ENCODE measurements around the gene LRIG1. TPM values are rescaled to one million over a fixed set of nuclear protein-coding genes. Genes with fewer than 3 reads are reported as not detected.

LRIG1 gene
- total RNA-seq, 1 donor from 2014 or later: 10.9 TPM

DNA sequence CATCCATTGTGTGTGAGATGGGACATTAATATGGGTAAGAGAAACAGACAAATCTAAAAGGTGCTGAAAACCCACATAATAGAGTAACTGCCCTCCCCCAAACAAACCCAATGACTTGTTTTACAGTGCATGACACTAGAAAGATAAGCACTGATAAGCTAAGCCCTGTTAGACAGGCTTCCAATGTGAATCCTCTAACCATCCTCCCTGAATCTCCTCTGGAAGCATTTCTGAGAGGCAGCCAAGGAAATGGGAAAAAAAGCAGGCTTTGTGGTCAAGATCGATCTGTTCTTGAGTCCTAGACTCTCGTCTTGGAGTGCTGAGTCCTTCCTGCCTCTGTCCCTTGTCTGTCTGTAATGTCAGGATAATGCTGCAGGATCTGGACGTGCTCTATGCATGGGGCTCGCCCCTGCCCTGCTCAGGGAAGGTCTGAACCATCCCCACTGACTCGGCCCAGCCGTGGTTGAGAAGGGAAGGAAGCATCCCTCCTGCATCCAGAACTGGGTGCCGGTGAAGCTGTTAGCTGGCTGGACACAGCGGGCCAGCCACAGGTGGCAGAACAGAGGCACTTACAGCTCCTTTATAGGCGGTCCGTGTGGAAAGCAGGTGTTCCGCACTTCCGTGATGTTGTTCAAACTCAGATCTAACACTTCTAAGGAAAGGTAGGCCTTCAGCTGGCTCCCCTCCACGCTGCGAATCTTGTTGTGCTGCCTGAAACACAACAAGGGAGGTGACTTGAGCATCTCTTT lies 84.1 kb downstream of the LRIG1 start:
- ATAC-seq: no peak

- no peak for ATAC-seq
Measured at GRCh38 chr3:66415867-66416428, 84.9 kb downstream of the LRIG1 start.

DNA sequence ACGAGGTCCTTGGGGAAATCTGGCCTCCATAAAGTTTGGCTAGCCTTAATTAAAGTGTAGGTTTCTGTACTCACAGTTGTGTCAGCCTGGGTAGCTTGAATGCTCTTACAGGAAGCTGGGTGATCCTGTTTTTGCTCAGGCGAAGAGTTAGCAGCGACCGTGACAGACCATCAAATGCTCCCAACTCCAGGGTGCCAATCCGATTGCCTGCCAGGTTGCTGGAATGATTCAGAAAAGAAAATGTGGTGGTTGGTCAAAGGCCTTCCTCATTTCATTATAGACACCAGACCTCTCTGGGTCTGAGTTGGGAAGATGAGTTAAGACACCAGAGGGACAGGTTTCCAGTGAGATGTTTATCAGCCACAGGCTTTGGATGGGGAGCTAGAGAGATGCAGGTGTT lies 86.0 kb downstream of the LRIG1 start:
- no peak for ATAC-seq

DNA sequence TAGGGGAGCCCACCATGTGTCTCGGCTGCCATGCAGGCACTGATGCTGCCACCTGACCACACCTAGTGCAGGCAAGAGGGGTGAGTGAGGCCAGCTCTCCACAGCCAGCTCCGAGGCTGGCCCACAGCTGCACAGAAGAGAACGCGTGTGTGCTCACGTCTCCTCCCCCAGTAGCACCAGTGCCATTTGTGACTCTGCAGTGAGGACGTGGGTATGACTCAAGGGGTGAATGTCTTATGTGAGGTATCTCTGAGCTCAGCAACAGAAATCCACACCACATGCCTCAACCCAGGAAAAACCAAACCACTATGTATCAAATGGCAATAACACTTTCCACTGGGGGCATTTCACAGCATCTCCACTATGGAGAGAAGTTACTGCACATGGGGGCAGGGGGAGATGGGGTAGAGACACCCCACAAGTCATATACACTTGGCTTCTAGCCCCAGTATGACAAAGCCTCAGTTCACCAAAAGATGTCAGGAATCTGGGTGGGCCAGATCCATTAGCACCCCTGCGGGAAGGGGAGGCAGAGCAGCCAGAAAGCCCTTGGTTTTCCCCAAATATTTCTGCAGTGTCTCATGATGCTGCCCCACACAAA lies 87.6 kb downstream of the LRIG1 start:
- no peak for ATAC-seq

DNA sequence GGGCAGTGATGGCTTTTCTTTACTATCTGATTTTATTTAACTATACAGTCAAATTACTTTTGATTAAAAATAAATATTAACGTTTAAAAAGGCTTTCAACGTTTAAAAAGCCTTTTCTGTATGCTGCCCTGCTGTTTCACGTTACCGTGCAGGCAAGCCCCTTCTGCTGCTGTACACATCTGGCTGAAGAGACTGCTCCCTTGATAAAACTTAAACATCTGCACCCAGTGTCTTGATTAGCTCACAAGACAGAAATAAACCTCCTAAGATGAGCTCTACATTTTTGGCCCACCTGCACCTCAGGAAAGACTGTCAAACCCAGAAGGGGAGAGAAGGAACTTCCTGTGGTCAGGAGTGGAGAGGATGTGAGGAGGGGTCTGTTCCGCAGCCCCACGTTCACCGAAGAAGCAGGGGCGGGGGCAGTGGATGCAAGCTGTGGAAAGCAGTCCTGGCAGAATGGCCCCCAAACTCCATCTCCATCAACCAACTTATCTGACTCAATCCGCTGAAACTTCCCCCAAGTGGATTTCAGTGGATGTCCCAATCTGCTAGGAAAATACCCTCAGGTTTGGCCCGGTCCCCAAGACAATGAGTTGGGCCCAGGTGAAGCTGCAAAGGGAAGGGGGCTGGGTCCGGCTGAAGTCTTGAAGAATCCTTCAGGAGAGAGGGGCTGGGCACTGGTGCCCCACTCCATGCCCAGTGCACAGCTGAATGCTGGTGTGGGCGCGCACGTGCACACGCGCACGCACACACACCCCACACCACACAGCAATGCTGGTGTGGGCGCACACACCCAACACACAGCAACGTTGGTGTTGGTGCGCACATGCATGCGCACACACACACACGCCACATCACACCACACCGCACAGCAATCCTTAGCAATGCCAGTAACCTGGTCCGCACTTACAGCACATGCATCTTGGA lies 88.6 kb downstream of the LRIG1 start:
- no peak for ATAC-seq

GRCh38 chr3:66411474-66411873 lies 89.3 kb downstream of the LRIG1 start:
- no peak for ATAC-seq

GRCh38 chr3:66410976-66411375 lies 89.8 kb downstream of the LRIG1 start:
- no peak for ATAC-seq

- no peak for ATAC-seq
Measured at GRCh38 chr3:66409771-66410754, 90.8 kb downstream of the LRIG1 start.

- peak; percentile 82 for ATAC-seq
Measured at GRCh38 chr3:66407611-66408218, 93.1 kb downstream of the LRIG1 start.

DNA sequence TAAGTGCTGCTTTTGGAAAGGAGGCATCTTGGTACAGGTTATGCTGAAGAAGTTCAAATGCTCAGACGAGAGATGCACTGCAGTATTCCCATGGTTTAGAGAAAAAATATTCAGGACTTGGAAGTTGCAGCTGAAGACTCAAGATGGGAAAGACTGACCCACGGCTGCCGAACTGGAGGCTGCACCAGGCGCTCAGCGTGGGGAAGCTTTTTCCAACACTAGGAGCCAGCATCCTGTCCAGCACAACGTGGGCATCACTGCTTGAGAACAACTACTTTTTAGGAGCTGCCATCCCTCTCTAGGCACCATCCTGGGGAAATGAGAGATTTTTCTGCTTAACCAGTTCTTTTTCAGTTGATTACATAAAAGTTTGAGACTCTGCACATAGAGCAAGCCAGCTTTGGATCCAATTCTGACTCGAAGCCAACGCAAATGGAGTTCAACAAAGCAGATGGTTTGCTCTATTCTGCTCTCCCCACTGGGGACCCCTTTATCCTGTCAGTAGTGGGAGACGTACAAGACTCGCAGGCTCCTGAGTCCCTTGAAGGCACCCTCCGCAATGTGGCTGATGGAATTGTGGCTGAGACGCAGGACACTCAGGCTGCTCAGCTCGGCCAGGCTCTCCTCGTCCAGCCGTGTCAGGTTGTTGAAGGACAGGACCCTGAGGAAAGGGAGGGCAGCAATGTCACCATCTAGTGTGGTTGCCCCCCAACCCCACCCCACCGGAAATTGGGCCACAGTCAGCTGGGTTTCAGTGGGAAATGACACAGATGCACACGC lies 93.8 kb downstream of the LRIG1 start:
- ATAC-seq: no peak

- ATAC-seq: no peak
Measured at GRCh38 chr3:66406163-66406562, 94.7 kb downstream of the LRIG1 start.

GRCh38 chr3:66405701-66406091 lies 95.1 kb downstream of the LRIG1 start:
- ATAC-seq: no peak

GRCh38 chr3:66404903-66405700 lies 95.7 kb downstream of the LRIG1 start:
- no peak for ATAC-seq

DNA sequence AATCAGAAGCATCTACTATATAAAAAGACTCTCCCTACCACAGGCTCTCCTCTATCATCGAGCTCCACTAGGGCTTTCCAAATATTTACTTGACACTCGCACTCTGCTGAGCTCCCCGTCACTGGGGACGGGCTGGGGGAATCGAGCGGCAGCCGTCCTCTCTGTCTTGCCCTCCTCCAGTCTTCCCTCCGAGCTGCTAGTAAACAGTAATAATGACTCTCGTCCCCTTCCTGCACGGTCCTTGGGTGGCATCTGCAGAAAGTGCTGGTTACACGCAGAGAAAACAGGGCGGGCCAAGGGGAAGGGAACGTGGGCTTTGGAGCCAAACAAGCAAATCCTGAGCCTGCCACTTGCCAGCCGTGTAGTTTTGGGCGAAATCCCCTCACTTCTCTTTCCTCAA lies 96.6 kb downstream of the LRIG1 start:
- no peak for ATAC-seq

GRCh38 chr3:66403323-66403990 lies 97.4 kb downstream of the LRIG1 start:
- no peak for ATAC-seq

DNA sequence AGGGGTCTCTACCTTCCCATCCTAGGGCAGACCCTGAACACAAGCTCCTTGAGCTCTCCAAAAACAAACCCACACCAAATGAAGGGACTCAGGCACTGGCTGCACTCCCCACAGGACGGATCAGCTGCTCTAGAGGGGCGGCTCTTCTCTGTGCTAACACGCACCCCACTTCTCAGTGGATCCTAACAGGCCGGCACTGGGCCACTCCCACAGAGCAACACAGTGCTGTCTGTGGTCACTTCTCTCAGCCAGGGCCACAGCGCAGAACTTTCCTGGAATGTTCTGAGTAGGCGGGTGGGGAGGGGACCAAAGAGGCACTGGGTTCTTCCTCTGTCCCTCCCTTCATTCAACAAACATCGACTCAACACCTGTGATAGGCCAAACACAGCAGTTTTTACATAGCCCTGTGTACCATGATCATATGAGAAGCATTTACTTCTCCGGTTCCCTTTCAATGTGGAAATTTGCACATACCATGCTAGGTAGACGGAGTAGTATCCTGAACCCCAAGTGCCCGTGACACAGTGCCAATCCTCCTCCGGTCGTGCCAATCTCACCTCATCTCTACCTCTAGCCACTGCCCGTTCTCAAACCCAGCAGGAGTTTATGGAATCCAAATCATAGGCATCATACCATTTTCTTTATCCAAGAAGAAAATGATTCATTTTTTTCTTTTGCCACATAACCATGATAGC lies 98.1 kb downstream of the LRIG1 start:
- ATAC-seq: no peak

DNA sequence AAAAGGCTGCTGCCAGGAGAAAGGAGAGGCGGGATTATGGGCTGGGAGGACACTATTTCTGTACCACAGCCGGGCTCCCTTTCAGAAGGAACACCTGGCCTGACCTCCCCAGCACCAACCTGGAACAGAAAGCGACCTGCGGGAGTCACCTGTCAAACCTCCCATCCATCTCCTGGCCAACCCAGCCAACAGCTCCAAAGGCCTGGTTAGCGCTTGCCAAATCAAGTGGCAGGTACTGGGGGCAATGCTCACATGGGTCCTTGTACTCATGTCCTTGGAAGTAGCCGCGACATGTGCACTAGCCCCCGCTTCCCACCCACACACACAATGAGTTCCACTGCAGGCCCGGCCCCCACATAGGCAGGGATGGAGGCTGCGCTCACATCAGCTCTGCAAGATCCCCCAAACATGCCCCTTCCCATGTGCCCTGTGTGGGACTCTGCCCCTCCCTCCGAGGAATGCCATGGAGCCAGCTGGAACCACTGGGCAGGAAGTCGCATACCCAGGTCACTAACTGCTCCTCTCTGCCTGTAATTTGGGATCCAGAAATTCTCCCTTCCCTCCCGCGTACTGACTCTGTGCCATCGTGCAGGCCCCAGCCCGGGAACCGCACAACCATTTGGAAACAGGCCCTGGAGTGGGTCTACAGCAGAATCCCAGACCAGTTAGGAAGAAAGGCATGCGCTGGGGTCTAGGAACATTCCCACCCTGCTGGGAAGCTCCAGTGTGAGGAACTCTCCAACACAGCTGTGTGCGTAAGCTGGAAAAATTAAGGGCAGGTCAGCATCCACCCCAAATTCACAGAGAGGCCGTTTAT lies 98.9 kb downstream of the LRIG1 start:
- ATAC-seq: no peak

DNA sequence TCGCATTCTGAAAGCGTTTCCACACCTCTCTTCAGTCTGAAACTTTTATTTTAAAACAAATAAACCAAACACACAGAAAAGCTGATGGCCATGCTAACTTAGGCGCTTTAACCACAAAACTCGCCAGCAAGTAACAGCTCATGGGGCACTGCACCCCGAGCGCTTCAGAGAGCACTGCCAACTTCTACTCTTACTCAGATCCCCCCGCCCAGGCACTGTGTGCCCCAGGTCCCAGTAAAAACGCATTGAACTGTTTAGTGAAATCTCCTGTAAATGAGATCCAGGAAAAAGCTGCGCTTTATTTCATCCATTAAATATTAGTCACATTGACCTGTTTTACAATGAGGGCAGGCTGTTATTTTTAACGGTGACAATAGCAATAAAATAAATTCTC lies 99.7 kb downstream of the LRIG1 start:
- ATAC-seq: no peak
